GM19238 (cell line): ENCODE results near the gene USP34.

ENCODE experiments used
- DNase-seq: peaks from one replicate; pipeline ENCODE4 v3.0.0; 2011; ENCODE audit warnings: low spot score; ENCODE audit not compliant: insufficient read length

USP34 gene

DNA sequence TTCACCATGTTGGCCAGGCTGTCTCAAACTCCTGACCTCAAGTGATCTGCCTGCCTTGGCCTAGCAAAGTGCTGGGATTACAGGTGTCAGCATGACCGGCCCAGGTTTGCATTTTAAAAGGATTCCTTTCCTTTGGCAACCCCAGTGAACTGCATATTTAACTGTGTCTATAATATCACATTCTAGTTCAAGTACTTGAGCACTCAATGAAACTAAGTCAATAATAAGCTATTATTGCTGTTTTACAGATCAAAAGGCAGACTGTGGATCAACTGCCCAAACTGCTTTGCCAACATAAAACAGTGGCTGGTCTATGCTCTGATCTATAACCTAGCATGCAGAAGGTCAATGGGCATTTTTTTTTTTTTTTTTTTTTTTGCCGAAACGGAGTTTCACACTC is 144.5 kb downstream of the USP34 start:
- DNase-seq: no peak

DNA sequence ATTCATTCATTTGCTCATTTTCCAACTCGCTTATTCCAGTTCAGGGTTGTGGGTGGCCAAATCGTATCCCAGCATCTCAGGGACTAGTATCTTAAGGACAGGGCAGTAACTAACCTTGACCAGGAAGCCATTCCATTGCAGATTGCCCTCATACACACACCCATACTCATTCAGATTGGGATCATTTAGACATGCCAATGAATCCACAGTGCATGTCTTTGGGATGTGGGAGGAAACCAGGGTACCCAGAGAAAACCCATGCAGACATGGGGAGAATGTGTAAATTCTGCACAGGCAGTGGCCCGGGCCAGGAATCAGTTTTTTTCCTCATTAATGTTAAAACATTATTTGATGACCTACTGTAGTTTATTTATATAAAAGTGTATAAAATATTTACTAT is 150.7 kb downstream of the USP34 start:
- DNase-seq: no peak

DNA sequence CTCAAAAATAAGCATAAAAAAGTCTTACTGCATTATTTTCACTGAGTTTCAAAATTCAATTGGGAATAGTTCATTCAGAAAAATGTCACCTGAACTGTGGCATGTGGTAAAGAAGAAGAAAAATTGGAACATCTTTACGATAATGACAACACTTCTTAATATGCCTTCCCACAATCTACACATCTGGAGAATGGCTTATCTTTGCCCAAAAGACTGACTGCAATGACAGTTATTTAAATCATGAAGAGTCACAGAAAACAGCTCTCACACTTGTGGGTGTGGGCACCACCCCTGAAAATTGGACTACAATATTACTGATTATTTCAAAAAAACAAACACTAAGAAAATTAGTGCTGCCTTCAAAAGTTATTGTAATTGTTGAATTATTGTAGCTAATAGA is 152.3 kb downstream of the USP34 start:
- no peak for DNase-seq

DNA sequence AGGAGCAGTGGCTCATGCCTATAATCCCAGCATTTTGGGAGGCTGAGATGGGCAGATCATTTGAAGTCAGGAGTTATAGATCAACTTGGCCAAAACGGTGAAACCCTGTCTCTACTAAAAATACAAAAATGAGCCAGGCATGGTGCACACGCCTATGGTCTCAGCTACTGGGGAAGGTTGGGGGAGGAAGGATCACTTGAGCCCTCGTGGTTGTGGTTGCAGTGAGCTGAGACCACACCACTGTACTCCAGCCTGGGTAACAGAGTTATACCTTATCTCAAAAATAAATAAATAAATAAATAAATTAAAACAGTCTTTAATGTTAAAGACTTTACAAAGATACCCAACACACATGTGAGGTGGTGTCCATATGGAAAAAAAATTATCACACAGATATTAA is 174.9 kb downstream of the USP34 start:
- no peak for DNase-seq

DNA sequence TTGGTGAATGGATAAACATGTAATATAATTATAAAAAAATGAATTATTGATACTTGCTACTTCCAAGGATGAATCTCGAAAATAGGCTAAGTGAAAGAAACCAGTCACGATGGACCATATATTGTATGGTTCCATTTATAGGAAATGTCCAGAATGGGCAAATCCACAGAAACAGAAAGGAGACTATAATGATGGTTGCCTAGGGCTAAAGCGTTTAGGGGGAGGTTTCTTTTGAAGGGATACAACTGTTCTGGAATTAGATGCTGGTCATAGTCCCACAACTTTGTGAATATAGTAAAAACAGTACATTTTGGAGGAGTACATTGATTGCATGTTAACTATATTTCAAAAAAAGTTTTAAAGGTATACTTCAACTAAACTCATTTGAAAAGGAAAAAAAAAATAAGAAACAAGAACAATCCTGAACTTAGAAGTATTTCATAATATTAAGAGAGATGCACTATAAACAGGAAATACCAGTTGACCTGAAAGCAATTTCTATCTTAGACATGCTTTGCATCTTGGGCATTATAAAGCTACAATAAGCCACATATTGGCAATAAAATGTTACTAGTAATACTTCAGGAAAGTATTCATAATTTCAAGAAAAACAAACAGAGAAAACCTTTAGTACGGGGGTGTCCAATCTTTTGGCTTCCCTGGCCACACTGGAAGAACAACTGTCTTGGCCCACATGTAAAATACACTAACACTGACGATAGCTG is 178.9 kb downstream of the USP34 start:
- no peak for DNase-seq

DNA sequence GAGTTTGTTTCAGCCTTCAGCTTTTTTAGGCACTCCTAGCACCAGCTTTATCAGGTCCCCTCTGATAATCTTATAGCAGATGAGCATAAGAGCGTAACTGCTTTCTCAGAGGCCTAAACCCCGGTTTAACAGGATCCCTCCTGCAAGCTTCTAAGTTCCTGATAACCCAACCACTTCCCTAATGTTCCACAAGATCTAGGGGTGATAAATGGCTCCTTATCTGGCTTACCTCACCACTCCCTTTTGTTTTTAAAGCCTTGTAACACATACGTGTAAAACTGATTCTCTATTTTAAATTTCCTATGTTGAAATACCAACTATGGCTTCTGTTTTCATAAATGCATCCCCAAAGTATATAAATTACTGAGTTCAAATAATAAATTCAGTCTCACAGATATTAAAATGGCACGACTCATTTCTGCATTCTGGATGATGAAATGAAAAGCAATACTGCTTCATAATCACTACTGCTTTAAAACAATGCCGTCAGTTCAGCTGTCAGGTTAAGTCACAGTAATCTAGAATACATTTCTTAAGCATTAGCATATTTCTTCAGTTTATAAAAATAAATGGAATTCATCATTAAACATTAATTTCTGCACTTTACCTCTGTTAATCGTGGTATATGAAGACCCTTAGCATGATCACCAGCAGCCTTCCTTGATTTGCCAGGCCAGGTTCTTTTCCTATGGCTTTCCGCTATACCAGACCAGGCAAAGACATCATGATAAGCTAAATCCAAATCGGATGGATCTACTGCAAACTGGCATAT is 182.6 kb downstream of the USP34 start:
- no peak for DNase-seq

DNA sequence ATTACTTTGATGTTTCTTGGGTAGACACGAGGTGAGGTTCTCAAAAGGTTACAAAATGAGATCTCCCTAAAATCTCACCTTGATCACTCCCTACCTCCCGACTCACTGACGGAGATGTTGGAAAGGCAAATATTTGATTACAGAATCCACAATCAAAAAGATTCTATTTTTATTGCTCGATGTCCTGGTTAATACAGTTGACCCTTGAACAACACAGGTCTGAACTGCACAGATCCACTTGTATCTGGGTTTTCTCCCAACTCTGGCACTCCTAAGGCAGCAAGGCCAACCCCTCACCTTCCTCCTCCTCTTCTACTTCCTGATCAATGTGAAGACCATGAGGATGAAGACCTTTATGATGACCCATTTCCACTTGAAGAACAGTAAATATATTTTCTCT is 183.6 kb downstream of the USP34 start:
- DNase-seq: no peak

DNA sequence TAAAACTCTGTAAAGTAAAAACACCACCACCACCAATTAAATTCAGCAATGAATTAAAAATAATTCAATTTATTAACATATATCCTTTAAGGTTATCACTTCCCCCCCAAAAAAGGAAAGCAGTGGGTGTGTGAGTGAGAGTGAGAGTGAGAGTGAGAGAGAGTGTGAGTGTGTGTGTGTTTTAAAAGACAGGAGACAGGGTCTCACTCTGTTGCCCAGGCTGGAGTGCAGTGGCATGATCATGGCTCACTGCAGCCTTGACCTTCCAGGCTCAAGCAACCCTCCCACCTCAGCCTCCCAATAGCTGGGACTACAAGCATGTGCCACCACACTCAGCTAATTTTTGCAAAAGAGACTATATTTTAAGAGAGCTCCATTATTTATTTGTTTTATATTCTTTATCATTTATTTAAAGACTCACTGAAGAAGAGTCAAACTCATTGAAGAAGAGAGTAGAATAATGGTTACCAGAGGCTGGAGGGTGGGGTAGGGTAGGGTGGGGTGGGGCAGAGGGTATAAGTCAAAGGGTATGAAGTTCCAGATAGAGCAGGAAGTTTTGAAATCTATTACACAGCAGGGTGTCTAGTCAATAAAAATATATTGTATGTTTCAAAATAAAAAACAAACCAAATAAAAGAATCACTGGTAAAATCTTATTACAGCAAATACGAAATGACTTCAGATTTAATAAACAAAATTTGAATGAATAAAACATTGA is 187.3 kb downstream of the USP34 start:
- no peak for DNase-seq

DNA sequence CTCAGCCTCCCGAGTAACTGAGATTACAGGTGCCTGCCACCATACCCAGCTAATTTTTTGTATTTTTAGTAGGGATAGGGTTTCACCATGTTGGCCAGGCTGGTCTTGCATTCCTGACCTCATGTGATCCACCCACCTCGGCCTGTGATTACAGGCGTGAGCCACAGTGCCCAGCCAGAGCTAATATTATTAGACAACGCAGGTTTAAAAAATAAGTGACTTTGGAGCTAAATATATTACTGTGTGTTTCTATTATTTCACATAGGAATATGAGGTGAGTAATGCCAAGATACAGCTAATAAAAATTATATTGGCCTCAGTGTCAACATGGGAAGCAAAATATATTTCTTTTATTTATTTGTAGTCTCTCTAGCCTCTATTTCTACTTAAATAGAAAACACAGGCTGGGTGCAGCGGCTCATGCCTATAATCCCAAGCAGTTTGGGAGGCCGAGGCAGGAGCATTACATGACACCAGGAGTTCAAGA is 188.7 kb downstream of the USP34 start:
- no peak for DNase-seq

DNA sequence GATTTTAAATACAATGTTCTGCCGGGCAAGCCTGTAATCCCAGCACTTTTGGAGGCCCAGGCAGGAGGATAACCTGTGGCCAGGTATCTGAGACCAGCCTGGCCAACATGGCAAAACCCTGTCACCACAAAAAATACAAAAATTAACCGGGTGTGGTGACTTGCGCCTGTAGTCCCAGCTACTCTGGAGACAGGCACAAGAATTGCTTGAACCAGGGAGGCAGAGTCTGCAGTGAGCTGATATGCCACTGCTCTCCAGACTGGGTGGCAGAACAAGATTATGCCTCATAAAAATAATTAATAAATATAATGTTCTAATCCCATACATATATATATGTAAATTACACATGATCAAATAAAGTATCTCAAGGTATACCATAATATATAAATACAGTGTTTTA is 189.6 kb downstream of the USP34 start:
- no peak for DNase-seq

DNA sequence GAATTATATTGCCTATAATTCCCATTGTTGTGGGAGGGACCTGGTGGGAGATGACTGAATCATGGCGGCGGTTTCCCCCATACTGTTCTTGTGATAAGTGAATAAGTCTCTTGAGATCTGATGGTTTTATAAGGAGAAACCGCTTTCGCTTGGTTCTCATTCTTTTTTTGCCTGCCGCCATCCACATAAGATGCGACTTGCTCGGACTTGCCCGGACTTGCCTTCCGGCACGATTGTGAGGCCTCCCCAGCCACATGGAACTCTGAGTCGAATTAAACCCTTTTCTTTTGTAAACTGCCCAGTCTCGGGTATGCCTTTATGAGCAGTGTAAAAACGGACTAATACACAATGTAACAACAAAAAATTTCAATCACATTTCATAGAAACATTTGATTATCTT is 193.1 kb downstream of the USP34 start:
- no peak for DNase-seq

DNA sequence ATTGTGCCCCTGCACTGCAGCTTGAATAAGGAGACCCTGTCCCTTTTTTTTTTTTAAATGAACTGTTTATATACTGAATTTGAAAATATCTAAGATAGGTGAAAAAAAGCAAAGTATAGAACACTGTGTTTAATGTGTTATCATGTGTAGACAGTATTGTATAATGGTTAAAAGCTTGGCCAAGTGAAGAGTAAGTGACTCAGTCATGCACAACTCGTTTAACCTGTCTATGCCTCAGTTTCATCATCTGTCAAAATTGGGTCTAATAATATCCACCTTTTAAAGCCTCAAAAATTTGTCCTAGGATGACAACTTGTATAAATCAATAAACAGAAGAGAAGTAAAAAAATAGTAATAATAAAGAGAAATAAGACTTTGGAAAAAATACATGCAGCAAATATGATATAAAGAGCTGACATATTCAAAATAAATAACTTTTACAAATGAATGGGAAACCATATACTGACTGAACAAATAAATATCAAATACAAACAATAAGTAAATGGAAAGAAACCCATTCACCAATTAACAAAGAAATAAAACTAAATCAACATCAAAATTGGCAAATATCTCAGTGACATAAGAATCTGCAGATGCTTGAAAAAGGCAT is 195.2 kb downstream of the USP34 start:
- DNase-seq: no peak

DNA sequence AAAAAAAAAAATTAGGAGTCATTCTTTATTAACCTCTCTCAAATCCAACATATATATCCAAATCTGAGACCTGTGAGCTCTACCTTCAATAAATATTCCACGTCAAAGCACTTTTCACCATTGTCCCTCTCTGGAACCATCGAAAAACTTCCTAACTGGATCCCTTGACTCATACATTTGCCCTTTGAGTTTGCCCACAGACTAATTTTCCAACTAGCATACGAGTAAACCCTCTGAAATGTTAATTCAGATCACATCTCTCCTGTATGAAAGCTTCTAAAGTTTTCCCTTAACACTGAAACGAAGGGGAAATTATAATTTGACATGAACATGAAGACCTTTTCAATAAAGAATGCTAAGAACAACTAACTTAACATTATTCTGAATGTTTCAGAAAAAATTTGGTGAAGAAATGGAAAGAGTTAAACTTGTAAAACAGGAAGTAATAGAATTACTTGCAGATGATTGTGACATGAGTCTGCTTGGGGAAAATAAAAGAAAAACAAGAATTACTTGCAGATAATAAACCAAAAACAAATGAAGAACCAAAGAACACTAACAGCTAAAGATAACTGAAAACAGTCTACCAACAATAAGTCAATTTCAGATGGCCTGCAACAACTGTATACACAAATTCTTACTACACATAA is 198.3 kb downstream of the USP34 start:
- DNase-seq: no peak

DNA sequence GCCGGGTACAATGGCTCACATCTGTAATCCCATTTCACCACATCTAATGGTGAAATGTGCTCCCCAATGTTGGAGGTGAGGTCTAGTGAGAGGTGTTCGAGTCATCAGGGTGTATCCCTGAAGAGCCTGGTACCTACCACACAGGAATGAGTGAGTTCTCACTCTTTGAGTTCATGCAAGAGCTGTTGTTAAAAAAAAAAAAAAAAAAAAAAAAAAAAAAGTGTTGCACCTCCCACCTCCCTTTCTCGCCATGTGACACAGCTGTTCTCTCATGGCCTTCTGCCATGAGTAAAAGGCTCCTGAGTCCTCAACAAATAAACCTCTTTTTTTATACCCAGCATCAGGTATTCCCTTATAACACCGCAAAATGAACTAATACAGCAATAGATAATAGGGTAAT is 202.6 kb downstream of the USP34 start:
- DNase-seq: no peak

DNA sequence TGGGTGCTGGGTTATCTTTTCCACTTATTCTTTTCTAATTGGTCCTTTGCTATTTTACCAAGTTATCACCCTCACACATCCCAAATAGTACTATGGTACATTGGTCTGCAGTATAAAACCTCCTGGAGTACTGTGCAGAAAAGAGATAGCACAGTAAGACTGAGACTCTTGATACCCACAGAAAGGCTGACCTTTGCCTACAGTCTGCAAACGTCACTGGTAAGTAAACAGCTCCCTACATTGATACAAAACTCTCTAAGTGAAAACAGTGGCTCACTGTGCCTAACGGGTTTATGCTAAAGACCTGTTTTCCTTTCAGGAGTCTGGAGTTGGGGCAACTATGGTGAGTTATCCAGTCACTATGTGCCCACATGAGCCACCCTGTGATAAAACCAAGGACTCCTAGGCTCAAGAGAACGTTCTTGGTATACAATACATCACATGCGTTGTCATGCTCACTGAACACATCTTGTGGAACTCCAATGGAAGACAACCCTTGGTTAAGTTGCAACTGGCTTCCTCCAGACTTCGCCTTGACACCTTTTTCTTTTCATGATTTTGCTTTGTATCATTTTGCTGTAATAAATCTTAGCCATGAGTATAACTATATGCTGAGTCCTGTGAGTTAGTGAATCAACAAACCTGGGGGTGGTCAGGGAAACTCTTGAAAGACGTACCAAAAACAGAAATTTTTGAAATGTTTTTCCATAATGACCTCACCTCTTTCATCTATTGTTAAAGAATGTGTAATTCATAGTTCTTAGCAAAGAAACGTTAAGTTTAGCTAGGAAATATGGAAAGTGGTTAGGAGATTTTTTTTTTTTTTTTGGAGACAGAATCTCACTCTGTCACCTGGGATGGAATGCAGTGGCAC is 204.0 kb downstream of the USP34 start:
- no peak for DNase-seq

DNA sequence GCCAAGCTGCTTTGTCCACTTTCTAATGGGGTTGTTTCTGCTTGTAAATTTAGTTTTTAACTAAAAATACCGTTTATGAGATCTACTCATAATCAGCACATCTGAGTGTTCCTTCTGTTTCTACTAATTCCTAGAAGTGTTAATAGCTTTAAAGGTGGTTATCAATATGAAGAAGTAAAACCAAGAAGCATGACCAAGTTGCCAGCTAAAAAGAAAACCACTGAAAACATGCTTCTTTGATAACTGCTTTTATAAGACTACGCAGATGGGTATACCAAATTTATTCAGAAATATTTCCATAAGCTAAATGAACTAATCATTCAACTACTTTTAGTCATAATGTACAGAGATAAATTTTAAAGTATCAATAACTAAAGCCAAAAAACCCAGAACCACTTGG is 207.1 kb downstream of the USP34 start:
- DNase-seq: no peak

DNA sequence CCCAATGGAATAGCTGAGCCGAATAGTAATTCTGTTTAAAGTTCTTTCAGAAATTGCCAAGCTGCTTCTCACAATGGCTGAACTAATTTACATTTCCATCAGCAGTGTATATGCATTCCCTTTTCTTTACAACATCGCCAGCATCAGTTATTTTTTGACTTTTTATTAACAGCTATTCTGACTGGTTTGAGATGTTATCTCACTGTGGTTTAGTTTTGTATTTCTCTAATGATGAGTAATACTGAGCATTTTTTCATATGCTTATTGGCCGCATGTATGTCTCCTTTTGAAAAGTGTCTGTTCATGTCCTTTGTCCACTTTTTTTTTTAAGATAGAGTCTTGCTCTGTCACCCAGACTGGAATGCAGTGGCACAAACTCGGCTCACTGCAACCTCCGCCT is 208.2 kb downstream of the USP34 start:
- DNase-seq: no peak

DNA sequence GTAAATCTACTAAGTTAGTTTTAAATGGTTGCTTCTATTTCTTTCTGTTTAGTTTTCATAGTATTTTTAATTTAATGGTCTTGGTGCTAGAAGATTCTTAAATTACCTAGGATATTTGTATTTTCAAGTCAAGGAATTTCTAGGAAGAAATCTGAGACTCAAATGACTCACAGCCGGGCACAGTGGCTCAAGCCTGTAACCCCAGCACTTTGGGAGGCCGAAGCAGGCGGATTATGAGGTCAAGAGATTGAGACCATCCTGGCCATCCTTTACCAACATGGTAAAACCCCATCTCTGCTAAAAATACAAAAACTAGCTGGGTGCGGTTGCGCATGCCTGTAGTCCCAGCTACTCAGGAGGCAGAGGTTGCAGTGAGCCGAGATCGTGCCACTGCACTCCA is 213.4 kb downstream of the USP34 start:
- DNase-seq: no peak

DNA sequence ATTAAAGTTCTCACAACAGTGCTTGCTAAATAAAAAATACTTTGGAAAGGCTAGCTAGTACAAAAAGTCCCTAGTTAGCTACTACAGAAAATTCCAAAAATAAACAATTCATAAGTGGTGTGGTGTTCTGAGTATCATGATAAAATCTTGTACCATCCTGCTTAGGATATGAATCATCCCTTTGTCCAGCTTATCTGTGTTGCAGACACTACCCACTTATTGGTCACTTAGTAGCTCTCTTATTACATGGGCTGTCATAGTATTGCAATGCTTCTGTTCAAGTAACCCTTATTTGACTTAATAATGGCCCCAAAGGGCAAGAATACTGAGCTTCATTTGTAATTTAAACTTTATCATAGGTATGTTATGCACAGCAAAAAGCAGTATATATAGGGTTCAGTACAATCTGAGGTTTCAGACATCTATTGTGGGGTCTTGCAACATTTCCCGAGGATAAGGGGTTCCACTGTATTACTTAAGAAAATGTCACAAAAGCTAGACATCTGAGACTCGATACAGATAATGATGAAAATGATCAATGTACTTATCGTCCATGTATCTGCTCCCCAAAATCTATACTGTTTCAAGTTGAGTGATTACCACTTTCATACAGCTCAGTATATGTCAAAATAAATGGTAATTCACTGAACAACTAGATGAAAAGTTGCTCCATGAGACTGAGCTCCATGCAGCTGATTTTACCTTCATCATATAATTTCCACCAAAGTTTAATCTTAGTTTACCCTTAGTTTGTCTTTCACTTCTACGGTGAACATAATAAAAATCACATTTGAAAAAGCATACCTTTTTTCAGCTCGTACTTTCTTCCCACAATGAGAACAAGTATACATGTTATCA is 215.1 kb downstream of the USP34 start:
- no peak for DNase-seq
